PC-9 (cell line): ENCODE measurements around the gene IGSF6. TPM values are rescaled to one million over a fixed set of nuclear protein-coding genes. Genes with fewer than 3 reads are reported as not detected.

Source experiments
- BruUV-seq: library from RNA; stranded (reverse); fragments of 400-500 nt; replicated peaks from 2 replicates; lab custom pipeline; 2021; lab: Mats Ljungman, UMichigan
- CTCF ChIA-PET: fragments of 300-600 bp; sonication (Branson Sonifier 250); formaldehyde crosslinking; loops from one replicate; lab custom pipeline; 2022; ENCODE audit warnings: antibody characterized with exemption; lab: Charles Lee
- POLR2A ChIA-PET: fragments of 300-600 bp; sonication (Branson Sonifier 250); formaldehyde crosslinking; loops from one replicate; lab custom pipeline; 2022; ENCODE audit warnings: antibody characterized with exemption; ENCODE audit not compliant: unreplicated experiment; lab: Charles Lee
- DNase-seq, 2 experiments: peaks; one replicate each; pipeline versions ENCODE4 v3.0.0 to v3.0.0-alpha.2; 2015 to 2022; ENCODE audit warnings: mixed read lengths in 1 of 2
- H2AFZ ChIP-seq: fragments of 200-600 bp; sonication (generic); 2 replicates; pipeline ENCODE4 v1.8.1; 2017; ENCODE audit warnings: antibody characterized with exemption
- H3F3A ChIP-seq: fragments of 200-600 bp; sonication (generic); 2 replicates; pipeline ENCODE4 v1.8.1; 2017; ENCODE audit warnings: antibody characterized with exemption, mild to moderate bottlenecking, low read depth; ENCODE audit not compliant: insufficient read depth
- H3K27ac ChIP-seq: fragments of 200-600 bp; sonication (generic); 2 replicates; pipeline ENCODE4 v1.6.1; 2016; ENCODE audit warnings: mixed run types
- H3K27me3 ChIP-seq: fragments of 200-600 bp; sonication (generic); 2 replicates; pipeline ENCODE4 v1.6.1; 2016; ENCODE audit warnings: low read depth, mixed run types; ENCODE audit not compliant: insufficient read depth
- H3K36me3 ChIP-seq: fragments of 200-600 bp; sonication (generic); 2 replicates; pipeline ENCODE4 v1.6.1; 2016; ENCODE audit warnings: low read depth, mixed run types
- H3K4me1 ChIP-seq: fragments of 200-600 bp; sonication (generic); replicated peaks from 2 replicates; pipeline ENCODE4 v1.6.1; 2016; ENCODE audit warnings: mixed run types; ENCODE audit not compliant: insufficient read depth
- H3K4me2 ChIP-seq: fragments of 200-600 bp; sonication (generic); 2 replicates; pipeline ENCODE4 v1.6.1; 2017; ENCODE audit warnings: mixed run types
- H3K4me3 ChIP-seq: fragments of 200-600 bp; sonication (generic); 2 replicates; pipeline ENCODE4 v1.6.1; 2016; ENCODE audit warnings: mixed run types
- H3K79me2 ChIP-seq: fragments of 200-600 bp; sonication (generic); 2 replicates; pipeline ENCODE4 v1.6.1; 2017; ENCODE audit warnings: low read depth, mixed run types
- H3K9me2 ChIP-seq: fragments of 200-600 bp; sonication (generic); 2 replicates; pipeline ENCODE4 v1.8.1; 2017; ENCODE audit warnings: mild to moderate bottlenecking; ENCODE audit not compliant: insufficient read depth
- H3K9me3 ChIP-seq: fragments of 200-600 bp; sonication (generic); 2 replicates; pipeline ENCODE4 v1.8.1; 2016; ENCODE audit warnings: low read depth; ENCODE audit not compliant: insufficient read depth
- H4K20me1 ChIP-seq: fragments of 200-600 bp; sonication (generic); 2 replicates; pipeline ENCODE4 v1.8.1; 2017; ENCODE audit not compliant: insufficient read depth
- CTCF ChIP-seq: fragments of 200-600 bp; sonication (generic); conservative IDR thresholded peaks from 2 replicates; pipeline ENCODE4 v1.6.1; 2017; ENCODE audit warnings: mixed run types, antibody characterized with exemption, mild to moderate bottlenecking, moderate library complexity
- EZH2 ChIP-seq: fragments of 200-600 bp; sonication (generic); IDR thresholded peaks from 2 replicates; pipeline ENCODE4 v1.8.0; 2017; ENCODE audit warnings: antibody characterized with exemption, low read depth
- intact Hi-C: fragments of 100-400 bp; cut with micrococcal nuclease; formaldehyde crosslinking; loops from one replicate; pipeline ENCODE4 v1.10.0; 2022; ENCODE audit not compliant: unreplicated experiment
- total RNA-seq: library from RNA; stranded (reverse); gene quantifications from 2 replicates; pipeline ENCODE4 v1.2.3, GENCODE V29; 2021

The IGSF6 gene
- total RNA-seq, 1 experiment from 2014 or later = not detected

- no peaks in the 10 kb centered on the region for H3K9me2 ChIP-seq
- peaks cover 49% of the 10 kb centered on the region for H3K79me2 ChIP-seq
- BruUV-seq = no TSS peak
- H3K9me3 ChIP-seq = no peaks in the 10 kb centered on the region
- H3K27me3 ChIP-seq = no peaks in the 10 kb centered on the region
- no peak overlapping the region for H3K27ac ChIP-seq
- H2AFZ ChIP-seq = no peak overlapping the region
- CTCF ChIA-PET = no interaction called here
- H3F3A ChIP-seq = peaks cover 18% of the 10 kb centered on the region; the same call in 1 of the 2 replicates
- no peak for TF ChIP-seq EZH2
- TF ChIP-seq CTCF = no peak
- H4K20me1 ChIP-seq = peaks cover 4% of the 10 kb centered on the region; the same call in 1 of the 2 replicates
- intact Hi-C loops = no loop called here
- DNase-seq = no peak
- H3K4me3 ChIP-seq = no peak overlapping the region
- POLR2A ChIA-PET = no interaction called here
- no peak overlapping the region for H3K4me2 ChIP-seq
- no peaks in the 10 kb centered on the region for H3K4me1 ChIP-seq
- H3K36me3 ChIP-seq = peaks cover 12% of the 10 kb centered on the region; the same call in 1 of the 2 replicates
Observed at GRCh38 chr16:21647562-21648164, 4.7 kb downstream of the IGSF6 start.

GRCh38 chr16:21646721-21647561 is 5.5 kb downstream of the IGSF6 start:
- no peak overlapping the region for H3K4me3 ChIP-seq
- intact Hi-C loops = no loop called here
- TF ChIP-seq CTCF (no peak), EZH2 (no peak)
- DNase-seq = no peak
- H3K27ac ChIP-seq = no peak overlapping the region
- peaks cover 4% of the 10 kb centered on the region; the same call in 1 of the 2 replicates for H4K20me1 ChIP-seq
- H3K27me3 ChIP-seq = no peaks in the 10 kb centered on the region
- H3K9me2 ChIP-seq = no peaks in the 10 kb centered on the region
- H3K36me3 ChIP-seq = peaks cover 12% of the 10 kb centered on the region; the same call in 1 of the 2 replicates
- no TSS peak for BruUV-seq
- H3K9me3 ChIP-seq = no peaks in the 10 kb centered on the region
- POLR2A ChIA-PET = interaction anchor here (0.6 kb wide), 1 partner anchor 1679 kb away, joined by 3 read pairs; no protein-coding TSS in a partner anchor
- peaks cover 18% of the 10 kb centered on the region; the same call in 1 of the 2 replicates for H3F3A ChIP-seq
- CTCF ChIA-PET = no interaction called here
- H2AFZ ChIP-seq = no peak overlapping the region
- H3K79me2 ChIP-seq = peaks cover 52% of the 10 kb centered on the region
- no peaks in the 10 kb centered on the region for H3K4me1 ChIP-seq
- H3K4me2 ChIP-seq = no peak overlapping the region

- ChIA-PET CTCF (no interaction called here), POLR2A (no interaction called here)
- Histone ChIP-seq H3K27ac (no peak overlapping the region), H3F3A (peaks cover 18% of the 10 kb centered on the region; the same call in 1 of the 2 replicates), H3K79me2 (peaks cover 61% of the 10 kb centered on the region), H3K9me3 (no peaks in the 10 kb centered on the region), H2AFZ (no peak overlapping the region), H4K20me1 (peaks cover 4% of the 10 kb centered on the region; the same call in 1 of the 2 replicates), H3K36me3 (peaks cover 12% of the 10 kb centered on the region; the same call in 1 of the 2 replicates), H3K4me3 (no peak overlapping the region), H3K27me3 (no peaks in the 10 kb centered on the region), H3K9me2 (no peaks in the 10 kb centered on the region), H3K4me2 (no peak overlapping the region), H3K4me1 (no peaks in the 10 kb centered on the region)
- no TSS peak for BruUV-seq
- TF ChIP-seq EZH2 = no peak
- no peak for TF ChIP-seq CTCF
- intact Hi-C loops = no loop called here
- no peak for DNase-seq
Observed at GRCh38 chr16:21646091-21646490, 6.3 kb downstream of the IGSF6 start.
